Fibroblast of the aortic adventitia (primary cell): Measurements from ENCODE around the gene FARP1. TPM values are rescaled to one million over a fixed set of nuclear protein-coding genes. Genes with fewer than 3 reads are reported as not detected.
A peak's percentile ranks its signal among the peaks of the same experiment; 100 is the strongest.
"Not testable (repeated sequence)": the region's sequence is repeated elsewhere in the genome, so short reads cannot be mapped to it uniquely, and the experiment has no call there.

Source experiments
- DNase-seq: peaks from one replicate; pipeline ENCODE4 v3.0.0-alpha.2; 2010; ENCODE audit warnings: low read depth
- H3K4me3 ChIP-seq: 2 replicates; pipeline ENCODE4 v1.5.1; 2011; ENCODE audit warnings: low read depth, mild to moderate bottlenecking, control low read depth, low read length, moderate library complexity
- total RNA-seq: library from RNA; depleted of rRNA; stranded (reverse); fragments of >200 nt; gene quantifications from 2 replicates; pipeline ENCODE4 v1.2.3, GENCODE V29; 2012; ENCODE audit warnings: low replicate concordance
- TF ChIP-seq, protein P1 (sequence below): IDR thresholded peaks from 2 replicates; pipeline ENCODE4 v1.5.1; 2011; ENCODE audit warnings: mild to moderate bottlenecking, low read length, control low read depth, inconsistent platforms; ENCODE audit not compliant: insufficient read depth

Gene FARP1
- total RNA-seq, 1 donor, result 16.2 TPM

- no peak overlapping the region for H3K4me3 ChIP-seq
- TF ChIP-seq, protein P1, sequence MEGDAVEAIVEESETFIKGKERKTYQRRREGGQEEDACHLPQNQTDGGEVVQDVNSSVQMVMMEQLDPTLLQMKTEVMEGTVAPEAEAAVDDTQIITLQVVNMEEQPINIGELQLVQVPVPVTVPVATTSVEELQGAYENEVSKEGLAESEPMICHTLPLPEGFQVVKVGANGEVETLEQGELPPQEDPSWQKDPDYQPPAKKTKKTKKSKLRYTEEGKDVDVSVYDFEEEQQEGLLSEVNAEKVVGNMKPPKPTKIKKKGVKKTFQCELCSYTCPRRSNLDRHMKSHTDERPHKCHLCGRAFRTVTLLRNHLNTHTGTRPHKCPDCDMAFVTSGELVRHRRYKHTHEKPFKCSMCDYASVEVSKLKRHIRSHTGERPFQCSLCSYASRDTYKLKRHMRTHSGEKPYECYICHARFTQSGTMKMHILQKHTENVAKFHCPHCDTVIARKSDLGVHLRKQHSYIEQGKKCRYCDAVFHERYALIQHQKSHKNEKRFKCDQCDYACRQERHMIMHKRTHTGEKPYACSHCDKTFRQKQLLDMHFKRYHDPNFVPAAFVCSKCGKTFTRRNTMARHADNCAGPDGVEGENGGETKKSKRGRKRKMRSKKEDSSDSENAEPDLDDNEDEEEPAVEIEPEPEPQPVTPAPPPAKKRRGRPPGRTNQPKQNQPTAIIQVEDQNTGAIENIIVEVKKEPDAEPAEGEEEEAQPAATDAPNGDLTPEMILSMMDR, result no peak
- peak; percentile 20 for DNase-seq
These were observed 85.9 kb downstream of the FARP1 start for GRCh38 chr13:98228661-98229341.

DNA sequence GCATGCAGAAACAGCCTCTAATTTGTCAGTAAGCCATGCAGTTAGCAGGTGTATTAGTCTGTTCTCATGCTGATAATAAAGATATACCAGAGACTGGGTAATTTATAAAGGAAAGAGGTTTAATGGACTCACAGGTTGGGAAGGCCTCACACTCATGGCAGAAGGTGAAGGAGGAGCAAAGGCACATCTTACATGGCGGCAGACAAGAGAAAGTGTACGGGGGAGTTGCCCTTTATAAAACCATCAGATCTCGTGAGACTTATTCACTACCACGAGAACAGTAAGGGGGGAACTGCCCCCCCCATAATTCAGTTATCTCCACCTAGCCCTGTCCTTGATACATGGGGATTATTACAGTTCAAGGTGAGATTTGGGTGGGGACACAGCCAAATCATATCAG lies 87.9 kb downstream of the FARP1 start:
- DNase-seq, H3K4me3 ChIP-seq: not testable (repeated sequence)

DNA sequence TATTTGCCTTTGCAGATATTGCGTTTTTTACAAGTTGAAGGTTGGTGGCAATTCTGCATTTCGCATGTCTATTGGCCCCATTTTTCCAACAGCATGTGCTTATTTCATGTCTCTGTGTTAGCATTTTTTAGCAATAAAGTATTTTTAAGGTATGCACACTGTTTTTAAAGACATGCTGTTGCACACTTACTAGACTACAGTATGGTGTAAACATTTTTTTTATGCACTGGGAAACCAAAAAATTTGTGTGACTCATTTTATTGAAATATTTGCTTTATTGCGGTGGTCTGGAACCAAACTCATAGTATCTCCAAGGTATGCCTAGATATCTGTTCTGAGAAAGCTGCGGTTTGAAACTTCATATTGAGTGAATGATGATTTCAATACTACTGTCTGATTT lies 89.6 kb downstream of the FARP1 start:
- H3K4me3 ChIP-seq, result no peak overlapping the region
- TF ChIP-seq, protein P1, result no peak
- DNase-seq, result no peak

DNA sequence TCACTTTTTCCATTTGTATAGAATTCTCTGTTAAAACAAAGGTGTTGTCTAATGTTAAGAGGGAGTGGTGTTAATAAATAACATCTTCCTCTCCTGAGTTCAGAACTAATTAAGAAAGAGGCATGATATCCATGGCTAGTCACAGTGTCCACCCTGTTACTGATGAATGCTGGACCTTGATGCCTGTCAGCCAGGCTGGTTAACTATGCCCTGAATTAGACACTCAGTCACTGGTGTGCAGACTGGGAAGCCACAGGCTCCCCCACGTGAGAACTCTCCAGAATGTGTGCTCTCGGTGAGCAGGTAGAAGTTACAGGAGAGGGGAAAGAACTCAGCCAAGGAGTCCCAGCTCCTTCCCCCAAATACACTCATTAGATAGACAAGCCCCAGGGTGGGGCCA lies 90.2 kb downstream of the FARP1 start:
- no peak overlapping the region for H3K4me3 ChIP-seq
- TF ChIP-seq, protein P1, result no peak
- DNase-seq, result no peak

DNA sequence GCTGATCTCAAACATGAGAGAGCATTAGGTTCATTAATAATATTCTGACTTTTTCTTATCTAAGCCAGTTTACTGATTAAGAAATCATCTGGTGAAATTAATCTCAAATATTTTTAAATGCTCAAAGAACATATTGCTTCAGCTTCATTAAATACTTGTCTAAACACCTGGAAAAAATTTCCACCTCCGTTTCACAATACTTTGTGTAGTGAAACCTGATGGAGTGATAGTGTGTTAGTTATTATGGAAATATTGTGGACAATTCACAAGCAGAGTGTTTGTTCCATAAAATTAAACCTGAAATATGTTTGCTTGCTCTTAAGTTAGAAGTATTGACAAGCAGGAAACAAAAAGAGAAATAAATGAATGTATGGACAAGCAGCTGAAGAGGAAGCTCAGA lies 91.5 kb downstream of the FARP1 start:
- DNase-seq, result no peak
- no peak overlapping the region for H3K4me3 ChIP-seq
- TF ChIP-seq, protein P1, result no peak

- TF ChIP-seq, protein P1, result no peak
- H3K4me3 ChIP-seq, result no peak overlapping the region
- DNase-seq, result no peak
These were observed 93.3 kb downstream of the FARP1 start for GRCh38 chr13:98236197-98236596.

DNA sequence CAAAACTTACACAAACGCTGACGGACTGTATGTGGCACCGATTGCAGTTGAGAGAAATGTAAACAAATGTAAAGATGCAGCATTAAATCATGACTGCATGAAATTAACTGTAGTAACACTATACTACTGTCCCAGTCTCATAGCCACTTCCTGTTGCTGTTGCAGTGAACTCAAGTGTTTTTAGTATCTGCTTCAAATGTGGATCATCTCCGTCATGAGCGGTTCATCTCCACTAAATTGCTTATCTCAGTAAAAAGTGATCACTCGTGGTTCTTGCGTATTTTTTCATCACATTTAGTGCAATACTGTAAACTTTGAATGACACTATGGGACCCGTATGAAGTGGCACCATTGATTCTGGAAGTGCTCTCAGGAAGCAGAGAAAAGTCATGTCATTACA lies 94.4 kb downstream of the FARP1 start:
- TF ChIP-seq, protein P1, result no peak
- DNase-seq, result no peak

More for the DNA sequence above, 94.4 kb downstream of the FARP1 start:
- H3K4me3 ChIP-seq, result no peak overlapping the region
